22Rv1 (cell line): ENCODE data around the gene PRSS3.
"Not testable (repeated sequence)": the region's sequence is repeated elsewhere in the genome, so short reads cannot be mapped to it uniquely, and the experiment has no call there.

Source experiments
- ZFX ChIP-seq: fragments of 450-650 bp; IDR thresholded peaks from 2 replicates; pipeline ENCODE4 v1.6.1; 2017; ENCODE audit warnings: antibody characterized with exemption, borderline replicate concordance
- TF ChIP-seq, protein P1 (sequence below): fragments of 450-650 bp; IDR thresholded peaks from 2 replicates; pipeline ENCODE4 v1.5.1; 2017; ENCODE audit warnings: mild to moderate bottlenecking

DNA sequence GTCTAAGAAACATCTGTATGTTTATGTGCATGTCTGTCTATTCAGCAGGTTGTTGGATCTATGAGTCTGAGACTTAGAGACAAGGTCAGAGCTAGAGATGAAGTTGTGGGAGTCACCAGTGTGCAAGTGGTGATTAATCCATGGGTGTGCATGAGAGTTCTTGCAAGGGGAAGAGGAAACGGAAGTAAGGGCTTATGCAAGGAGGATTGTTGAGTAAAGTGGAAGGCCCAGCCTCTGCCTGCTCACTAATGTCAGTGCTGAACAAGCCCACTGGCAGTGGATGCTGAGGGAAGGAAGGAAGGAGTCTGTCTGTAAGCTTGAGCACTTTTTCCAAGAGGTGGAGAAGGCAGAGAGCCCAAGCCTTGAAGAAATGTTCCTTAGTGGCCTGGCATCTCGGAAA, 35.7 kb upstream of the PRSS3 start:
- TF ChIP-seq ZFX, result not testable (repeated sequence)
- TF ChIP-seq, protein P1, sequence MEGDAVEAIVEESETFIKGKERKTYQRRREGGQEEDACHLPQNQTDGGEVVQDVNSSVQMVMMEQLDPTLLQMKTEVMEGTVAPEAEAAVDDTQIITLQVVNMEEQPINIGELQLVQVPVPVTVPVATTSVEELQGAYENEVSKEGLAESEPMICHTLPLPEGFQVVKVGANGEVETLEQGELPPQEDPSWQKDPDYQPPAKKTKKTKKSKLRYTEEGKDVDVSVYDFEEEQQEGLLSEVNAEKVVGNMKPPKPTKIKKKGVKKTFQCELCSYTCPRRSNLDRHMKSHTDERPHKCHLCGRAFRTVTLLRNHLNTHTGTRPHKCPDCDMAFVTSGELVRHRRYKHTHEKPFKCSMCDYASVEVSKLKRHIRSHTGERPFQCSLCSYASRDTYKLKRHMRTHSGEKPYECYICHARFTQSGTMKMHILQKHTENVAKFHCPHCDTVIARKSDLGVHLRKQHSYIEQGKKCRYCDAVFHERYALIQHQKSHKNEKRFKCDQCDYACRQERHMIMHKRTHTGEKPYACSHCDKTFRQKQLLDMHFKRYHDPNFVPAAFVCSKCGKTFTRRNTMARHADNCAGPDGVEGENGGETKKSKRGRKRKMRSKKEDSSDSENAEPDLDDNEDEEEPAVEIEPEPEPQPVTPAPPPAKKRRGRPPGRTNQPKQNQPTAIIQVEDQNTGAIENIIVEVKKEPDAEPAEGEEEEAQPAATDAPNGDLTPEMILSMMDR, result not testable (repeated sequence)
